IMR-90 (cell line): ENCODE data around the gene NF1. TPM values are rescaled to one million over a fixed set of nuclear protein-coding genes. Genes with fewer than 3 reads are reported as not detected.

Experiments used
- ATAC-seq: fragments of 200-7000 bp; cut with Tn5 transposase; 2 replicates; pipeline ENCODE4 v1.9.1; 2020; ENCODE audit warnings: low read depth, mild to moderate bottlenecking, moderate library complexity
- BruUV-seq: library from RNA; stranded (reverse); fragments of 400-500 nt; replicated peaks from 2 replicates; lab custom pipeline; 2021; lab: Mats Ljungman, UMichigan
- CTCF ChIA-PET: fragments of 300-600 bp; formaldehyde crosslinking; extraction: SDS; loops from one replicate; lab custom pipeline; 2021; ENCODE audit warnings: antibody characterized with exemption; lab: Yijun Ruan, JAX
- POLR2A ChIA-PET: fragments of 300-600 bp; sonication (Branson Sonifier 250); formaldehyde crosslinking; loops from one replicate; lab custom pipeline; 2022; ENCODE audit warnings: antibody characterized with exemption; ENCODE audit not compliant: unreplicated experiment; lab: Charles Lee
- DNase-seq: peaks from one replicate; pipeline ENCODE4 v3.0.0; 2013
- H2AFZ ChIP-seq: replicated peaks from 2 replicates; pipeline ENCODE3; 2013; ENCODE audit warnings: low read length, mild to moderate bottlenecking; ENCODE audit not compliant: poor library complexity
- H2AK5ac ChIP-seq: 2 replicates; pipeline ENCODE4 v1.6.1; 2013; ENCODE audit warnings: low read depth, low read length, inconsistent platforms
- H2AK9ac ChIP-seq: replicated peaks from 2 replicates; pipeline ENCODE3; 2013; ENCODE audit warnings: mild to moderate bottlenecking, low read depth, low read length, moderate library complexity; ENCODE audit not compliant: poor library complexity
- H2BK120ac ChIP-seq: 2 replicates; pipeline ENCODE4 v1.6.1; 2013; ENCODE audit warnings: low read depth, low read length, inconsistent platforms
- H2BK15ac ChIP-seq: 3 replicates; pipeline ENCODE4 v1.6.1; 2013; ENCODE audit warnings: low read depth, low read length, inconsistent platforms
- H2BK20ac ChIP-seq: 2 replicates; pipeline ENCODE4 v1.6.1; 2013; ENCODE audit warnings: low read depth, mild to moderate bottlenecking, inconsistent platforms, low read length, moderate library complexity
- H2BK5ac ChIP-seq: 2 replicates; pipeline ENCODE4 v1.6.1; 2013; ENCODE audit warnings: mild to moderate bottlenecking, low read depth, low read length, inconsistent platforms; ENCODE audit not compliant: poor library complexity, severe bottlenecking
- H3K14ac ChIP-seq: replicated peaks from 2 replicates; pipeline ENCODE4 v1.6.1; 2013; ENCODE audit warnings: low read depth, low read length, inconsistent platforms
- H3K18ac ChIP-seq: 2 replicates; pipeline ENCODE4 v1.6.1; 2013; ENCODE audit warnings: low read depth, low read length, control low read depth
- H3K23ac ChIP-seq: 2 replicates; pipeline ENCODE4 v1.6.1; 2013; ENCODE audit warnings: low read depth, low read length, inconsistent platforms
- H3K27ac ChIP-seq: 2 replicates; pipeline ENCODE4 v1.5.1; 2013; ENCODE audit warnings: mild to moderate bottlenecking, control low read depth, low read length; ENCODE audit not compliant: insufficient read depth
- H3K27me3 ChIP-seq: 2 replicates; pipeline ENCODE4 v1.6.1; 2013; ENCODE audit warnings: low read length; ENCODE audit not compliant: control insufficient read depth, insufficient read depth
- H3K36me3 ChIP-seq: 2 replicates; pipeline ENCODE4 v1.6.1; 2013; ENCODE audit warnings: low read length, mixed read lengths; ENCODE audit not compliant: control insufficient read depth, insufficient read depth
- H3K4ac ChIP-seq: 2 replicates; pipeline ENCODE4 v1.6.1; 2013; ENCODE audit warnings: low read depth, low read length, inconsistent platforms
- H3K4me1 ChIP-seq: 2 replicates; pipeline ENCODE4 v1.6.1; 2013; ENCODE audit warnings: low read length, mixed read lengths; ENCODE audit not compliant: control insufficient read depth, insufficient read depth
- H3K4me2 ChIP-seq: 2 replicates; pipeline ENCODE4 v1.6.1; 2013; ENCODE audit warnings: low read depth, mild to moderate bottlenecking, control low read depth, low read length, moderate library complexity
- H3K4me3 ChIP-seq: 2 replicates; pipeline ENCODE4 v1.5.1; 2013; ENCODE audit warnings: low read depth, mild to moderate bottlenecking, control low read depth, low read length, moderate library complexity; ENCODE audit not compliant: insufficient read depth
- H3K56ac ChIP-seq: 2 replicates; pipeline ENCODE4 v1.6.1; 2013; ENCODE audit warnings: low read length, inconsistent platforms; ENCODE audit not compliant: insufficient read depth; ENCODE audit errors: extremely low read depth
- H3K79me1 ChIP-seq, 2 experiments: 2 replicates each; pipeline ENCODE4 v1.6.1; 2013; ENCODE audit warnings: low read length in 2 of 2, inconsistent platforms in 1 of 2, low read depth in 1 of 2
- H3K9ac ChIP-seq: 2 replicates; pipeline ENCODE4 v1.6.1; 2013; ENCODE audit warnings: low read depth, low read length, control low read depth
- H3K9me1 ChIP-seq: 2 replicates; pipeline ENCODE4 v1.6.1; 2013; ENCODE audit warnings: low read length, inconsistent platforms; ENCODE audit not compliant: insufficient read depth
- H3K9me3 ChIP-seq: 2 replicates; pipeline ENCODE4 v1.6.1; 2013; ENCODE audit warnings: low read length; ENCODE audit not compliant: control insufficient read depth, insufficient read depth
- H4K20me1 ChIP-seq: 2 replicates; pipeline ENCODE4 v1.6.1; 2013; ENCODE audit warnings: low read length, inconsistent platforms; ENCODE audit not compliant: insufficient read depth
- H4K5ac ChIP-seq: 2 replicates; pipeline ENCODE4 v1.6.1; 2013; ENCODE audit warnings: mild to moderate bottlenecking, low read depth, low read length, control low read depth
- H4K8ac ChIP-seq, 2 experiments: 2 replicates each; pipeline ENCODE4 v1.6.1; 2013; ENCODE audit warnings: low read depth in 2 of 2, low read length in 2 of 2, control low read depth in 1 of 2, inconsistent platforms in 1 of 2
- H4K91ac ChIP-seq: 2 replicates; pipeline ENCODE4 v1.6.1; 2013; ENCODE audit warnings: low read depth, low read length, inconsistent platforms; ENCODE audit not compliant: insufficient read depth
- CEBPB ChIP-seq: IDR thresholded peaks from 2 replicates; pipeline ENCODE4 v1.6.1; 2012; ENCODE audit warnings: low read depth, low read length, improper control_type of control experiment
- CTCF ChIP-seq: conservative IDR thresholded peaks from 2 replicates; pipeline ENCODE4 v1.5.1; 2012; ENCODE audit warnings: mild to moderate bottlenecking, low read depth, low read length, improper control_type of control experiment
- FOS ChIP-seq: fragments of 150-350 bp; IDR thresholded peaks from 2 replicates; pipeline ENCODE4 v1.6.1; 2016; ENCODE audit warnings: low read depth, low read length
- MAFK ChIP-seq: IDR thresholded peaks from 2 replicates; pipeline ENCODE4 v1.6.1; 2012; ENCODE audit warnings: low read depth, low read length, improper control_type of control experiment
- MAZ ChIP-seq: IDR thresholded peaks from 2 replicates; pipeline ENCODE4 v1.6.1; 2012; ENCODE audit warnings: low read depth, mild to moderate bottlenecking, low read length, improper control_type of control experiment, moderate library complexity, borderline replicate concordance
- MXI1 ChIP-seq: IDR thresholded peaks from 2 replicates; pipeline ENCODE4 v1.6.1; 2012; ENCODE audit warnings: low read depth, mild to moderate bottlenecking, low read length, moderate library complexity, borderline replicate concordance
- RAD21 ChIP-seq: IDR thresholded peaks from 2 replicates; pipeline ENCODE4 v1.6.1; 2012; ENCODE audit warnings: low read length, improper control_type of control experiment
- RCOR1 ChIP-seq: IDR thresholded peaks from 2 replicates; pipeline ENCODE4 v1.6.1; 2012; ENCODE audit warnings: mild to moderate bottlenecking, low read length, improper control_type of control experiment; ENCODE audit not compliant: insufficient replicate concordance
- RFX5 ChIP-seq: IDR thresholded peaks from 2 replicates; pipeline ENCODE4 v1.8.0; 2012; ENCODE audit warnings: low read depth, mild to moderate bottlenecking, low read length, moderate library complexity
- SMC3 ChIP-seq: fragments of 150-350 bp; IDR thresholded peaks from 2 replicates; pipeline ENCODE4 v1.6.1; 2016; ENCODE audit warnings: low read depth, mild to moderate bottlenecking, antibody characterized with exemption, low read length, moderate library complexity
- dilution Hi-C: fragments of 300-500 bp; cut with HindIII; formaldehyde crosslinking; loops from one replicate; pipeline ENCODE4 v1.14.3; 2018; ENCODE audit warnings: low sequenced_read_pairs; ENCODE audit not compliant: unreplicated experiment
- in situ Hi-C: fragments of 300-500 bp; cut with MboI; formaldehyde crosslinking; loops from 3 replicates; pipeline ENCODE4 v1.14.3; 2019; ENCODE audit warnings: low sequenced_read_pairs, inconsistent platforms, mixed read lengths
- intact Hi-C: fragments of 100-400 bp; cut with micrococcal nuclease; formaldehyde crosslinking; loops from 2 replicates; pipeline ENCODE4 v1.10.0; 2022
- polyA plus RNA-seq, 3 experiments: library from polyadenylated mRNA; depleted of rRNA; stranded (reverse); fragments of >200 nt; gene quantifications; 2 replicates each; pipeline ENCODE4 v1.2.3, GENCODE V29; 2012; ENCODE audit warnings: low replicate concordance in 1 of 3
- total RNA-seq: library from RNA; depleted of rRNA; stranded (reverse); fragments of >200 nt; gene quantifications from 2 replicates; pipeline ENCODE4 v1.2.3, GENCODE V29; 2012
- TF ChIP-seq, protein P1 (sequence below): fragments of 150-350 bp; IDR thresholded peaks from 2 replicates; pipeline ENCODE4 v1.6.1; 2017; ENCODE audit warnings: mild to moderate bottlenecking, antibody characterized with exemption, low read length, low read depth

Gene NF1
- total and polyA plus RNA-seq, 2 of the 4 experiments (the other 2 are of a cell fraction): 17.9 to 48.6 TPM

- Histone ChIP-seq H3K36me3 (peaks cover 13% of the 10 kb centered on the region), H3K27me3 (no peaks in the 10 kb centered on the region), H3K9ac (no peak overlapping the region), H3K9me3 (no peaks in the 10 kb centered on the region), H3K18ac (no peak overlapping the region), H3K4me2 (no peak overlapping the region), H2BK20ac (no peak overlapping the region), H2BK120ac (no peak overlapping the region), H2BK5ac (no peak overlapping the region), H2AK5ac (no peak overlapping the region), H3K23ac (no peak overlapping the region), H3K4me3 (no peak overlapping the region), H3K56ac (no peak overlapping the region), H3K4me1 (peaks cover 4% of the 10 kb centered on the region), H3K9me1 (0 out of 2 replicates have a peak, but pooled peaks cover 9% of the 10 kb centered on the region), H4K5ac (no peak overlapping the region), H3K4ac (no peak overlapping the region), H2AFZ (no peak overlapping the region), H4K91ac (no peak overlapping the region), H2BK15ac (no peak overlapping the region), H3K14ac (no peak overlapping the region), H4K8ac (no peak overlapping the region), H3K27ac (no peak overlapping the region), H4K20me1 (0 out of 2 replicates have a peak, but pooled peaks cover 3% of the 10 kb centered on the region), H3K79me1 (peaks cover 12 to 13% of the 10 kb centered on the region in 2 experiments; a peak in 2 of 4 replicates), H2AK9ac (no peak overlapping the region)
- CTCF ChIA-PET: no interaction called here
- ATAC-seq (peak; percentile 67), DNase-seq (peak; percentile 48)
- dilution Hi-C loops: no loop called here
- TF ChIP-seq RAD21 (no peak), MXI1 (no peak), CEBPB (no peak), MAZ (no peak), SMC3 (no peak), RCOR1 (no peak), CTCF (no peak), MAFK (no peak), FOS (no peak), RFX5 (no peak)
- TF ChIP-seq, protein P1, sequence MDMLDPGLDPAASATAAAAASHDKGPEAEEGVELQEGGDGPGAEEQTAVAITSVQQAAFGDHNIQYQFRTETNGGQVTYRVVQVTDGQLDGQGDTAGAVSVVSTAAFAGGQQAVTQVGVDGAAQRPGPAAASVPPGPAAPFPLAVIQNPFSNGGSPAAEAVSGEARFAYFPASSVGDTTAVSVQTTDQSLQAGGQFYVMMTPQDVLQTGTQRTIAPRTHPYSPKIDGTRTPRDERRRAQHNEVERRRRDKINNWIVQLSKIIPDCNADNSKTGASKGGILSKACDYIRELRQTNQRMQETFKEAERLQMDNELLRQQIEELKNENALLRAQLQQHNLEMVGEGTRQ: no peak
- POLR2A ChIA-PET: no interaction called here
- no TSS peak for BruUV-seq
- intact Hi-C loops: no loop called here
- in situ Hi-C loops: no loop called here
Measured at GRCh38 chr17:31369266-31369665, 274.5 kb downstream of the NF1 start.
